Gastroesophageal sphincter (tissue), 4 donors: Measurements from ENCODE around the gene BMP7. TPM values are rescaled to one million over a fixed set of nuclear protein-coding genes. Genes with fewer than 3 reads are reported as not detected.

Source experiments
- ATAC-seq: fragments of 150-250 bp; one replicate; pipeline ENCODE4 v1.9.1; 2016; ENCODE audit warnings: mild to moderate bottlenecking, moderate library complexity
- H3K27ac ChIP-seq, 4 donors: fragments of 200-600 bp; sonication (generic) in 3 of 4; 1 replicate in 3 of 4; 2 replicates in 1 of 4; pipeline ENCODE4 v1.5.1; 2016 to 2019
- H3K27me3 ChIP-seq: fragments of 200-600 bp; sonication (generic); one replicate; pipeline ENCODE4 v1.5.1; 2019
- H3K36me3 ChIP-seq, 2 donors: fragments of 200-600 bp; sonication (generic); one replicate each; pipeline ENCODE4 v1.5.1; 2019; ENCODE audit warnings: control low read depth in 1 of 2
- H3K4me1 ChIP-seq, 3 donors: fragments of 200-600 bp; sonication (generic); 1 replicate in 2 of 3; 2 replicates in 1 of 3; pipeline ENCODE4 v1.5.1; 2016 to 2019; ENCODE audit warnings: control low read depth in 2 of 3
- H3K4me3 ChIP-seq, 2 donors: fragments of 200-600 bp; sonication (generic); one replicate each; pipeline ENCODE4 v1.5.1; 2019; ENCODE audit warnings: mild to moderate bottlenecking in 1 of 2, moderate library complexity in 1 of 2
- H3K9me3 ChIP-seq, 3 donors: fragments of 200-600 bp; sonication (generic); one replicate each; pipeline ENCODE4 v1.5.1; 2017 to 2019; ENCODE audit warnings: control low read depth in 2 of 3
- EP300 ChIP-seq: sonication (generic); formaldehyde crosslinking; IDR thresholded peaks from one replicate; pipeline ENCODE4 v1.6.1; 2017; ENCODE audit warnings: antibody characterized with exemption, mild to moderate bottlenecking
- POLR2A ChIP-seq, 2 donors: fragments of 450-650 bp; IDR thresholded peaks; one replicate each; pipeline ENCODE4 v1.6.1; 2017; ENCODE audit warnings: antibody characterized with exemption in 2 of 2, mild to moderate bottlenecking in 2 of 2, moderate library complexity in 1 of 2
- POLR2AphosphoS5 ChIP-seq: sonication (generic); formaldehyde crosslinking; IDR thresholded peaks from one replicate; pipeline ENCODE4 v1.6.1; 2017; ENCODE audit warnings: antibody characterized with exemption
- WGBS, 2 donors: methylation state at CpG; one replicate each; pipeline ENCODE4 v1.1.5; 2018; ENCODE audit warnings: low coverage in 1 of 2; 5-methylcytosine and 5-hydroxymethylcytosine counted together
- total RNA-seq, 4 donors: library from RNA; depleted of rRNA; stranded (reverse); fragments of >200 nt; gene quantifications; one replicate each; pipeline ENCODE4 v1.1.0, GENCODE V29; 2016
- TF ChIP-seq, protein P1 (sequence below), 4 experiments: fragments of 200-600 bp in 2 of 4; fragments of 450-650 bp in 2 of 4; sonication (generic) in 1 of 4; IDR thresholded peaks; one replicate each; pipeline ENCODE4 v1.5.1; 2017 to 2019; ENCODE audit warnings: antibody characterized with exemption in 4 of 4, mild to moderate bottlenecking in 2 of 4, moderate library complexity in 2 of 4

BMP7 gene
- total RNA-seq, 4 donors from 2014 or later: 0.16 to 10.8 (median 5.0) TPM

DNA sequence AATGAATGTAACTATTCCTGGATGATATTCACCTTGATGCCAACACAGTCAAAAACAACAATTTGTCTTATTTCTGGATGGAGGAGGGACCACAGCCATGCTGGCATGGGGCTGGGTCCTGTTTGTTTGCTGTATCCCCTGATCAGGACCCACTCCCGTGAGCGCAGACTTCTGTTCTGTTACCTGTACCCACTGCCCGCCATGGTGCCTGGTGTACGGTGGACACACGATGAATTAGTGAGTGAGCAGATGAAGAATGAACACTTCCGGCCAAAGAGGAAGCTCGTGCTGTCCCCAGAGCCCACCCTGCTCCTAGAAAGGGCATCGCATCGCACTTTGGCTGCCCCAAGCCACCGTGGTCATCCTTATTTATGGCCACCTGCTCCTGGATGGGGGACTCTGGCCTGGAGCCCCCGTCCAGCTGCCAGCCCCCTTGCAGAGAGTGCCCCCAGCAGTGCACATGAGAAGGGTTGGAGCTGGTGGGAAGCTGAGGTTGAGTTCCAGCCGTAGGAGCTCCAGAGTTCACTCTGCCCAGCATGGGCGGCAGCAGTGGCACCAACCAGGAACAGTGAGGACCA lies 100.9 kb downstream of the BMP7 start:
- Histone ChIP-seq H3K27me3 (peaks cover 19% of the 10 kb centered on the region), H3K4me3 (no peak overlapping the region), H3K27ac (no peak overlapping the region), H3K36me3 (no peaks in the 10 kb centered on the region), H3K9me3 (no peaks in the 10 kb centered on the region), H3K4me1 (no peaks in the 10 kb centered on the region)
- no peak for ATAC-seq
- TF ChIP-seq POLR2A (IDR thresholded peaks at IDR 0.05) (no peak), POLR2AphosphoS5 (no peak), EP300 (no peak)
- TF ChIP-seq, protein P1, sequence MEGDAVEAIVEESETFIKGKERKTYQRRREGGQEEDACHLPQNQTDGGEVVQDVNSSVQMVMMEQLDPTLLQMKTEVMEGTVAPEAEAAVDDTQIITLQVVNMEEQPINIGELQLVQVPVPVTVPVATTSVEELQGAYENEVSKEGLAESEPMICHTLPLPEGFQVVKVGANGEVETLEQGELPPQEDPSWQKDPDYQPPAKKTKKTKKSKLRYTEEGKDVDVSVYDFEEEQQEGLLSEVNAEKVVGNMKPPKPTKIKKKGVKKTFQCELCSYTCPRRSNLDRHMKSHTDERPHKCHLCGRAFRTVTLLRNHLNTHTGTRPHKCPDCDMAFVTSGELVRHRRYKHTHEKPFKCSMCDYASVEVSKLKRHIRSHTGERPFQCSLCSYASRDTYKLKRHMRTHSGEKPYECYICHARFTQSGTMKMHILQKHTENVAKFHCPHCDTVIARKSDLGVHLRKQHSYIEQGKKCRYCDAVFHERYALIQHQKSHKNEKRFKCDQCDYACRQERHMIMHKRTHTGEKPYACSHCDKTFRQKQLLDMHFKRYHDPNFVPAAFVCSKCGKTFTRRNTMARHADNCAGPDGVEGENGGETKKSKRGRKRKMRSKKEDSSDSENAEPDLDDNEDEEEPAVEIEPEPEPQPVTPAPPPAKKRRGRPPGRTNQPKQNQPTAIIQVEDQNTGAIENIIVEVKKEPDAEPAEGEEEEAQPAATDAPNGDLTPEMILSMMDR (IDR thresholded peaks at IDR 0.05): no peak
- whole genome bisulfite sequencing, 2 donors: 87% methylated on average over 3 of the region's 13 CpGs; no CpG with 5 or more reads in 1 of the 2 donors

GRCh38 chr20:57164872-57165271 lies 101.6 kb downstream of the BMP7 start:
- no peaks in the 10 kb centered on the region for H3K36me3 ChIP-seq
- H3K4me1 ChIP-seq: no peaks in the 10 kb centered on the region
- H3K4me3 ChIP-seq: no peak overlapping the region
- 92 to 100% methylated on average over 2 of the region's 7 CpGs for WGBS, 2 donors
- H3K27ac ChIP-seq: no peak overlapping the region
- H3K9me3 ChIP-seq: no peaks in the 10 kb centered on the region
- peaks cover 20% of the 10 kb centered on the region for H3K27me3 ChIP-seq
- no peak for ATAC-seq
- TF ChIP-seq POLR2AphosphoS5: no peak
- TF ChIP-seq EP300: no peak
- no peak for TF ChIP-seq POLR2A (IDR thresholded peaks at IDR 0.05)
- TF ChIP-seq, protein P1 (IDR thresholded peaks at IDR 0.05): no peak

- no peak for TF ChIP-seq POLR2AphosphoS5
- no peak for TF ChIP-seq POLR2A (IDR thresholded peaks at IDR 0.05)
- TF ChIP-seq, protein P1 (IDR thresholded peaks at IDR 0.05): no peak
- Histone ChIP-seq H3K27me3 (peaks cover 20% of the 10 kb centered on the region), H3K4me1 (no peaks in the 10 kb centered on the region), H3K4me3 (no peak overlapping the region), H3K36me3 (no peaks in the 10 kb centered on the region), H3K27ac (no peak overlapping the region), H3K9me3 (no peaks in the 10 kb centered on the region)
- no peak for ATAC-seq
- 56% methylated on average over 2 of the region's 2 CpGs; no CpG with 5 or more reads in 1 of the 2 donors for WGBS, 2 donors
These were observed 103.4 kb downstream of the BMP7 start for GRCh38 chr20:57163041-57163440.

GRCh38 chr20:57162362-57162652 lies 104.1 kb downstream of the BMP7 start:
- no peak overlapping the region for H3K4me3 ChIP-seq
- H3K27me3 ChIP-seq: peaks cover 20% of the 10 kb centered on the region
- TF ChIP-seq EP300: no peak
- TF ChIP-seq, protein P1 (IDR thresholded peaks at IDR 0.05): no peak
- no peak for TF ChIP-seq POLR2AphosphoS5
- no peak for TF ChIP-seq POLR2A (IDR thresholded peaks at IDR 0.05)
- no peaks in the 10 kb centered on the region for H3K4me1 ChIP-seq
- no peaks in the 10 kb centered on the region for H3K36me3 ChIP-seq
- H3K27ac ChIP-seq: no peak overlapping the region
- WGBS, 2 donors: 40% methylated on average over 1 of the region's 5 CpGs; no CpG with 5 or more reads in 1 of the 2 donors
- no peaks in the 10 kb centered on the region for H3K9me3 ChIP-seq
- ATAC-seq: no peak

- Histone ChIP-seq H3K36me3 (no peaks in the 10 kb centered on the region), H3K4me1 (no peaks in the 10 kb centered on the region), H3K9me3 (no peaks in the 10 kb centered on the region), H3K4me3 (no peak overlapping the region), H3K27me3 (peaks cover 20% of the 10 kb centered on the region), H3K27ac (no peak overlapping the region)
- ATAC-seq: no peak
- TF ChIP-seq POLR2A (IDR thresholded peaks at IDR 0.05) (no peak), POLR2AphosphoS5 (no peak), EP300 (no peak)
- TF ChIP-seq, protein P1 (IDR thresholded peaks at IDR 0.05): no peak
- 53 to 80% methylated on average over 2 to 3 of the region's 25 CpGs for WGBS, 2 donors
These were observed 104.7 kb downstream of the BMP7 start for GRCh38 chr20:57161478-57162361.
